ENCODE data around the gene ZNF408. TPM values are rescaled to one million over a fixed set of nuclear protein-coding genes. Genes with fewer than 3 reads are reported as not detected.

The ZNF408 gene
- total RNA-seq, 1 experiment from 2014 or later = 14.4 TPM

GRCh38 chr11:46674463-46675287, 26.2 kb upstream of the ZNF408 start:
- H3K4me1 ChIP-seq (ENCODE audit: control insufficient read depth in 1 of 2, insufficient read depth in 2 of 2, low read length in 2 of 2) = peaks cover 0 to 4% of the 10 kb centered on the region in 2 experiments; a peak in 1 of 4 replicates
- RAD21 ChIA-PET (ENCODE audit: low non-redundant PET in 1 of 2, low total read pairs in 2 of 2, uncharacterized antibody in 2 of 2, unreplicated experiment in 2 of 2) = no interaction called here
- H3K9ac ChIP-seq (ENCODE audit: low read length) = no peak overlapping the region
- H2AFZ ChIP-seq (ENCODE audit: low read depth, low read length, poor library complexity, severe bottlenecking) = no peak overlapping the region
- no peaks in the 10 kb centered on the region for H3K27me3 ChIP-seq (ENCODE audit: insufficient read depth, low read length)
- BruUV-seq (replicated peaks) = no TSS peak
- no peak for DNase-seq (ENCODE audit: low read depth, low spot score)
- no peaks in the 10 kb centered on the region for H3K9me3 ChIP-seq (ENCODE audit: control insufficient read depth in 1 of 2, insufficient read depth in 1 of 2, low read depth in 1 of 2, low read length in 2 of 2)
- TF ChIP-seq, protein P1, sequence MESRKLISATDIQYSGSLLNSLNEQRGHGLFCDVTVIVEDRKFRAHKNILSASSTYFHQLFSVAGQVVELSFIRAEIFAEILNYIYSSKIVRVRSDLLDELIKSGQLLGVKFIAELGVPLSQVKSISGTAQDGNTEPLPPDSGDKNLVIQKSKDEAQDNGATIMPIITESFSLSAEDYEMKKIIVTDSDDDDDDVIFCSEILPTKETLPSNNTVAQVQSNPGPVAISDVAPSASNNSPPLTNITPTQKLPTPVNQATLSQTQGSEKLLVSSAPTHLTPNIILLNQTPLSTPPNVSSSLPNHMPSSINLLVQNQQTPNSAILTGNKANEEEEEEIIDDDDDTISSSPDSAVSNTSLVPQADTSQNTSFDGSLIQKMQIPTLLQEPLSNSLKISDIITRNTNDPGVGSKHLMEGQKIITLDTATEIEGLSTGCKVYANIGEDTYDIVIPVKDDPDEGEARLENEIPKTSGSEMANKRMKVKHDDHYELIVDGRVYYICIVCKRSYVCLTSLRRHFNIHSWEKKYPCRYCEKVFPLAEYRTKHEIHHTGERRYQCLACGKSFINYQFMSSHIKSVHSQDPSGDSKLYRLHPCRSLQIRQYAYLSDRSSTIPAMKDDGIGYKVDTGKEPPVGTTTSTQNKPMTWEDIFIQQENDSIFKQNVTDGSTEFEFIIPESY (IDR thresholded peaks at IDR 0.05; ENCODE audit: extremely low read depth, insufficient replicate concordance, low read length) = no peak
- no peak for TF ChIP-seq SP1 (IDR thresholded peaks at IDR 0.05; ENCODE audit: low read depth)
- POLR2A ChIA-PET = no interaction called here
- CTCF ChIA-PET = no interaction called here
- intact Hi-C loops (cut with micrococcal nuclease) = no loop called here
- no peaks in the 10 kb centered on the region for H3K9me2 ChIP-seq (ENCODE audit: insufficient read depth)
- no peak overlapping the region for H3K27ac ChIP-seq (ENCODE audit: low read depth, low read length)
- peak; percentile 45 for ATAC-seq
- no peaks in the 10 kb centered on the region for H3K79me2 ChIP-seq (ENCODE audit: insufficient read depth, low read length)
- H4K20me1 ChIP-seq (ENCODE audit: insufficient read depth) = no peaks in the 10 kb centered on the region
- peaks cover 4 to 12% of the 10 kb centered on the region in 2 experiments; a peak in 3 of 4 replicates for H3K36me3 ChIP-seq (ENCODE audit: control insufficient read depth in 1 of 2, insufficient read depth in 2 of 2, low read length in 2 of 2)
- no peak overlapping the region for H3K4me3 ChIP-seq (replicated peaks in 1 of 2; ENCODE audit: low read depth in 1 of 2, low read length in 2 of 2)
- no peak overlapping the region for H3K4me2 ChIP-seq (ENCODE audit: low read length)

- Histone ChIP-seq H2AFZ (ENCODE audit: low read depth, low read length, poor library complexity, severe bottlenecking) (no peak overlapping the region), H3K4me1 (ENCODE audit: control insufficient read depth in 1 of 2, insufficient read depth in 2 of 2, low read length in 2 of 2) (peaks cover 0 to 4% of the 10 kb centered on the region in 2 experiments; a peak in 1 of 4 replicates), H3K4me3 (replicated peaks in 1 of 2; ENCODE audit: low read depth in 1 of 2, low read length in 2 of 2) (no peak overlapping the region), H3K36me3 (ENCODE audit: control insufficient read depth in 1 of 2, insufficient read depth in 2 of 2, low read length in 2 of 2) (peaks cover 4 to 10% of the 10 kb centered on the region in 2 experiments; a peak in 3 of 4 replicates), H3K9ac (ENCODE audit: low read length) (no peak overlapping the region), H4K20me1 (ENCODE audit: insufficient read depth) (no peaks in the 10 kb centered on the region), H3K9me3 (ENCODE audit: control insufficient read depth in 1 of 2, insufficient read depth in 1 of 2, low read depth in 1 of 2, low read length in 2 of 2) (no peaks in the 10 kb centered on the region), H3K79me2 (ENCODE audit: insufficient read depth, low read length) (no peaks in the 10 kb centered on the region), H3K4me2 (ENCODE audit: low read length) (no peak overlapping the region), H3K9me2 (ENCODE audit: insufficient read depth) (no peaks in the 10 kb centered on the region), H3K27me3 (ENCODE audit: insufficient read depth, low read length) (no peaks in the 10 kb centered on the region), H3K27ac (ENCODE audit: low read depth, low read length) (no peak overlapping the region)
- RAD21 ChIA-PET (ENCODE audit: low non-redundant PET in 1 of 2, low total read pairs in 2 of 2, uncharacterized antibody in 2 of 2, unreplicated experiment in 2 of 2) = no interaction called here
- POLR2A ChIA-PET = no interaction called here
- no peak for DNase-seq (ENCODE audit: low read depth, low spot score)
- intact Hi-C loops (cut with micrococcal nuclease) = no loop called here
- no TSS peak for BruUV-seq (replicated peaks)
- 0 out of 2 replicates have a peak, but pooled peaks have one; percentile 16 for TF ChIP-seq CEBPB (IDR thresholded peaks at IDR 0.05; ENCODE audit: low read depth)
- TF ChIP-seq YY1 (IDR thresholded peaks at IDR 0.05; ENCODE audit: extremely low read depth, insufficient replicate concordance, low read depth, low read length) = no peak
- no peak for TF ChIP-seq SIN3A (IDR thresholded peaks at IDR 0.05; ENCODE audit: low read depth)
- CTCF ChIA-PET = no interaction called here
- ATAC-seq = peak; percentile 29
These were observed 25.5 kb upstream of the ZNF408 start for GRCh38 chr11:46675288-46675851.

Data from HCT116 (cell line).